Osteocyte (in vitro differentiated cells): ENCODE data around the gene PHOSPHO1. TPM values are rescaled to one million over a fixed set of nuclear protein-coding genes. Genes with fewer than 3 reads are reported as not detected.

Source experiments
- DNase-seq: peaks from one replicate; pipeline ENCODE4 v3.0.0; 2021; ENCODE audit warnings: mixed read lengths; ENCODE audit not compliant: unreplicated experiment; ENCODE audit errors: extremely low spot score
- H3K27ac Mint-ChIP-seq: one replicate; pipeline ENCODE4 v1.8.0; 2021; ENCODE audit warnings: mild to moderate bottlenecking, mixed read lengths; ENCODE audit not compliant: unreplicated experiment
- H3K27me3 Mint-ChIP-seq: one replicate; pipeline ENCODE4 v1.8.0; 2021; ENCODE audit warnings: mixed read lengths; ENCODE audit not compliant: unreplicated experiment
- H3K36me3 Mint-ChIP-seq: one replicate; pipeline ENCODE4 v1.8.0; 2021; ENCODE audit warnings: mixed read lengths; ENCODE audit not compliant: unreplicated experiment
- H3K4me1 Mint-ChIP-seq: one replicate; pipeline ENCODE4 v1.8.0; 2021; ENCODE audit warnings: mixed read lengths; ENCODE audit not compliant: unreplicated experiment
- H3K4me3 Mint-ChIP-seq: one replicate; pipeline ENCODE4 v1.8.0; 2021; ENCODE audit warnings: mild to moderate bottlenecking, moderate library complexity, mixed read lengths; ENCODE audit not compliant: unreplicated experiment
- H3K9me3 Mint-ChIP-seq: one replicate; pipeline ENCODE4 v1.8.0; 2021; ENCODE audit warnings: mixed read lengths; ENCODE audit not compliant: unreplicated experiment
- CTCF ChIP-seq: fragments of 200-600 bp; sonication (generic); IDR thresholded peaks from 2 replicates; pipeline ENCODE4 v1.5.0; 2021; ENCODE audit warnings: antibody characterized with exemption, mild to moderate bottlenecking, moderate library complexity
- total RNA-seq: library from RNA; stranded (reverse); gene quantifications from 2 replicates; pipeline ENCODE4 v1.2.1, GENCODE V29; 2021

PHOSPHO1 gene
- total RNA-seq, 1 donor from 2014 or later: not detected

DNA sequence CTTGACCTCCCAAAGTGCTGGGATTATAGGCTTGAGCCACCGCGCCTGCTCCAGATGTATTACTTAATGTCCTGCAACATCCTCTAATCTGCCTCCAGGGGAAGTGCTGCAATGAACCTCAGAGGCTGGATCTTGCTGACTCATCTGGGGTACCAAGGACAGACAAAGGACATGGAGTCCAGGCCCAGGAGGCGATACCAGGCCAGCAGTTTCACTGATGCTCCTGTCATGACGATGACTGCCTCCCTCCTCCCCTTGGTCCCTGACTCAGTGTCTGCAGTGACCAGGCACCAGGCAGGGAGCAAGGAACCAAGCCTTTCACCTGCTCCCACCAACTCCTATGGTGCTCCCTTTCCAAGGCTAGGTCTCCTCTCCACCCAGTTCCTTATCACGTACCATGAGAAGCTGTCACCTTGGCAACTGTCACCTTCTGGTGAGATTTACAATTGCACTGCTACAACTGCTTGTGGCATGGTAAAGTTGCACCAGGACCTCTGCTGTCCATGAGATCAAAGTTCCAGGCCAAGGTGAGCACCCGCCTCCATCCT lies 21.6 kb upstream of the PHOSPHO1 start:
- no peak for TF ChIP-seq CTCF
- H3K27ac Mint-ChIP-seq: no peak overlapping the region
- DNase-seq: no peak
- H3K27me3 Mint-ChIP-seq: no peaks in the 10 kb centered on the region
- H3K9me3 Mint-ChIP-seq: no peaks in the 10 kb centered on the region
- peaks cover 9% of the 10 kb centered on the region for H3K4me1 Mint-ChIP-seq
- no peaks in the 10 kb centered on the region for H3K36me3 Mint-ChIP-seq
- no peak overlapping the region for H3K4me3 Mint-ChIP-seq

GRCh38 chr17:49249890-49250522 lies 19.4 kb upstream of the PHOSPHO1 start:
- no peaks in the 10 kb centered on the region for H3K27me3 Mint-ChIP-seq
- no peak overlapping the region for H3K27ac Mint-ChIP-seq
- H3K4me1 Mint-ChIP-seq: peaks cover 9% of the 10 kb centered on the region
- no peaks in the 10 kb centered on the region for H3K9me3 Mint-ChIP-seq
- no peak overlapping the region for H3K4me3 Mint-ChIP-seq
- no peak for TF ChIP-seq CTCF
- H3K36me3 Mint-ChIP-seq: no peaks in the 10 kb centered on the region
- no peak for DNase-seq

DNA sequence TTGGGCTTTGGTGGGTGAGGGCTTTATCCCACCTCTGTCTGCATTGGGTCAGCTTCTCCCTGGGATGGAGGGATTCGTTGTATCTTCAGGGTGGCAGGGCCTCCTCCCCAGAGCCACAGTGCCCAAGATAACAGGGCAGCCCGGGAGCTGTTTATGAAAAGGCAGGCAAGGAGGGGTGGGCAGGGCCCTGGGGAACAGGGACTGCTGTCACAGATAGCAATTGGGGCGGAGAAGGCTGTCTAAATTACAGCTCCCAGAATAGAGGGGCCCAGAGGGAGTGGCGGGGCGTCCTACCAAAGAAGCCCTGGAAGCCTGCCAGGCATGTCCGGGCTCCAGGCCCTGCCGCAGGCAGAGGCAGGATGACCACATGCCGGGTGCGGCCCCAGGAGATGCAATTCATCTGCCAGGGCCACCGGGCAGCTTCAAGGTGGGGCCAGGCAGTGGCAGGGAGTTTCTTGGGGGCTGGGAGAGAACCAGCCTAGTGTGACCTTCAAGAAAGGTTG lies 18.8 kb upstream of the PHOSPHO1 start:
- H3K9me3 Mint-ChIP-seq: no peaks in the 10 kb centered on the region
- no peak for DNase-seq
- TF ChIP-seq CTCF: no peak
- H3K4me1 Mint-ChIP-seq: peaks cover 9% of the 10 kb centered on the region
- H3K4me3 Mint-ChIP-seq: no peak overlapping the region
- H3K27me3 Mint-ChIP-seq: no peaks in the 10 kb centered on the region
- no peaks in the 10 kb centered on the region for H3K36me3 Mint-ChIP-seq
- H3K27ac Mint-ChIP-seq: no peak overlapping the region

DNA sequence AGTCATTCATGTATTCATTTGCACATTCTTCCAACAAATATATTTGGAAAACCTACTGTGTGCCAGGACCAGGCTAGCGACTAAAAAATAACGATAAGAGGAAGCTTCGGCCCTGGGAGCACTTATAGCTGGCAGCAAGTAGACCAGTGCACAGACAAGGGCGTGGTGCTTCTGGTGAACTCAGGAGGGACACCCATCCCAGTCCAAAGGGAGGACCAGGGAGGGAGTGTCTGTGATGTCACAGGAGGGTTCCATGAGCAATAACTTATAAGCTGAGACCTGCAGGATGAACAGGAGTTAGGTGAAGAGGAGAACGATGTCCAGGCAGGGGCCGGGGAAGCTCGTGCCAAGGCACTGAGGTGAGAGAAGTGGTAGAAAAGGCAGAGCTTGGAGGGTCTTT lies 17.4 kb upstream of the PHOSPHO1 start:
- Mint-ChIP-seq H3K9me3 (no peaks in the 10 kb centered on the region), H3K4me3 (no peak overlapping the region), H3K36me3 (no peaks in the 10 kb centered on the region), H3K27me3 (no peaks in the 10 kb centered on the region), H3K27ac (no peak overlapping the region), H3K4me1 (peaks cover 9% of the 10 kb centered on the region)
- DNase-seq: no peak
- no peak for TF ChIP-seq CTCF

DNA sequence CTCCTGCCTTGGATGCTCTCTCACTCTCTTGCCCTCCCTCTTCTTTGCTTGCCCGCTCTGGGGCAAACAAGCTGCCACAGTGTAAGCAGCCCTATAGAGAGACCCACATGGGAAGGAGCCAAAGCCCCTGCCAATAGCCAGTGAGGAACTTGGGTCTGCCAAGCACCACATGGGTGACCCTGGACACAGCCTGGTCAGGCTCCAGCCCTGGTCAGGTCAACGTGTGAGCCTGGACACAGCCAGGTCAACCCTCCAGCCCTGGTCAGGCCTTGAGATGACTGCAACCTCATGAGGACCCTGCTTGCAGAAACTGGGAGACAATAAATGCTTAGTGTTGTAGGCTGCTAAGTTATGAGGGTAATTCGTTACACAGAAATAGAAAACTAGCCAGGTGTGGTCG lies 14.3 kb upstream of the PHOSPHO1 start:
- no peak overlapping the region for H3K27ac Mint-ChIP-seq
- DNase-seq: no peak
- H3K4me1 Mint-ChIP-seq: peaks cover 9% of the 10 kb centered on the region
- TF ChIP-seq CTCF: no peak
- H3K36me3 Mint-ChIP-seq: no peaks in the 10 kb centered on the region
- H3K27me3 Mint-ChIP-seq: peaks cover 8% of the 10 kb centered on the region
- no peaks in the 10 kb centered on the region for H3K9me3 Mint-ChIP-seq
- no peak overlapping the region for H3K4me3 Mint-ChIP-seq
